ENCODE measurements around the gene CLDN22.
"Not testable (repeated sequence)": the region's sequence is repeated elsewhere in the genome, so short reads cannot be mapped to it uniquely, and the experiment has no call there.

Gene CLDN22

GRCh38 chr4:183347146-183347545 is 27.1 kb upstream of the CLDN22 start:
- DNase-seq, result no peak

GRCh38 chr4:183345261-183345660 is 25.2 kb upstream of the CLDN22 start:
- no peak for DNase-seq

GRCh38 chr4:183344523-183345255 is 24.6 kb upstream of the CLDN22 start:
- no peak for DNase-seq

- DNase-seq, result no peak
Observed at GRCh38 chr4:183343730-183344129, 23.7 kb upstream of the CLDN22 start.

- no peak for DNase-seq
Observed at GRCh38 chr4:183342541-183343533, 22.8 kb upstream of the CLDN22 start.

GRCh38 chr4:183337833-183338232 is 17.8 kb upstream of the CLDN22 start:
- DNase-seq, result no peak

GRCh38 chr4:183337349-183337748 is 17.3 kb upstream of the CLDN22 start:
- DNase-seq, result no peak

- no peak for DNase-seq
Observed at GRCh38 chr4:183335369-183335940, 15.4 kb upstream of the CLDN22 start.

- no peak for DNase-seq
Observed at GRCh38 chr4:183333983-183334382, 13.9 kb upstream of the CLDN22 start.

GRCh38 chr4:183333202-183333601 is 13.1 kb upstream of the CLDN22 start:
- no peak for DNase-seq

GRCh38 chr4:183332447-183332846 is 12.4 kb upstream of the CLDN22 start:
- no peak for DNase-seq

- DNase-seq, result no peak
Observed at GRCh38 chr4:183330841-183331240, 10.8 kb upstream of the CLDN22 start.

- no peak for DNase-seq
Observed at GRCh38 chr4:183329954-183330742, 10.1 kb upstream of the CLDN22 start.

- no peak for DNase-seq
Observed at GRCh38 chr4:183329244-183329643, 9.2 kb upstream of the CLDN22 start.

GRCh38 chr4:183328832-183329231 is 8.8 kb upstream of the CLDN22 start:
- no peak for DNase-seq

- no peak for DNase-seq
Observed at GRCh38 chr4:183327827-183328226, 7.8 kb upstream of the CLDN22 start.

GRCh38 chr4:183326853-183327252 is 6.8 kb upstream of the CLDN22 start:
- no peak for DNase-seq

- not testable (repeated sequence) for DNase-seq
Observed at GRCh38 chr4:183326387-183326786, 6.3 kb upstream of the CLDN22 start.

- DNase-seq, result no peak
Observed at GRCh38 chr4:183324619-183325018, 4.5 kb upstream of the CLDN22 start.

- not testable (repeated sequence) for DNase-seq
Observed at GRCh38 chr4:183324056-183324455, 4.0 kb upstream of the CLDN22 start.

GRCh38 chr4:183323295-183323694 is 3.2 kb upstream of the CLDN22 start:
- no peak for DNase-seq

GRCh38 chr4:183322326-183322725 is 2.2 kb upstream of the CLDN22 start, which contains the start of gene CLDN24:
CLDN24 (minus strand) TSS chr4:183322426; CDS start chr4:183322426, 0 bp downstream.
- no peak for DNase-seq

GRCh38 chr4:183321516-183321915 is 1.4 kb upstream of the CLDN22 start:
- DNase-seq, result no peak
